ENCODE measurements around the gene SSBP3.

Gene SSBP3

GRCh38 chr1:54266908-54267307 lies 139.3 kb downstream of the SSBP3 start:
- DNase-seq (ENCODE audit: low spot score), result no peak

- DNase-seq (ENCODE audit: low spot score), result no peak
These were observed 140.0 kb downstream of the SSBP3 start for GRCh38 chr1:54266195-54266594.

DNA sequence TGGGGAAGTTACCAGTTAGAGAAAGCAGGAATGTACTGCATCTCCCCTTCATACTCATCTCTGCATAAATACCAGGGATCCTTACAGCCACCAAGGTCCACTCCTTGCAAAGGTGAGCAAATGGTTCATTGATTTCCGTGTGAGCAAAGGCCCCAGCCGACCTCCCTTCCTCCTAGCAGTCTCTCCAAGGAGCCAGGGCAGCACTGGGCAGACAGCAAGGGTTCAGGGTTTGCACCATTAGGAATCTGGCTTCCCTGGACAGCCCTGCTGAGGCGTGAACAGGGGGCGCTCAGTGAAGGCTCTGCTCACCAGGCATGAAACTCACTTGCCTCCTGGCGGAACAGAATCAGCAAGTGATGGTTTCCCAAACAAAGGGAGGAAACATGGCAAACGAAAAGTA lies 140.5 kb downstream of the SSBP3 start:
- no peak for DNase-seq (ENCODE audit: low spot score)

- no peak for DNase-seq (ENCODE audit: low spot score)
These were observed 141.1 kb downstream of the SSBP3 start for GRCh38 chr1:54265126-54265525.

DNA sequence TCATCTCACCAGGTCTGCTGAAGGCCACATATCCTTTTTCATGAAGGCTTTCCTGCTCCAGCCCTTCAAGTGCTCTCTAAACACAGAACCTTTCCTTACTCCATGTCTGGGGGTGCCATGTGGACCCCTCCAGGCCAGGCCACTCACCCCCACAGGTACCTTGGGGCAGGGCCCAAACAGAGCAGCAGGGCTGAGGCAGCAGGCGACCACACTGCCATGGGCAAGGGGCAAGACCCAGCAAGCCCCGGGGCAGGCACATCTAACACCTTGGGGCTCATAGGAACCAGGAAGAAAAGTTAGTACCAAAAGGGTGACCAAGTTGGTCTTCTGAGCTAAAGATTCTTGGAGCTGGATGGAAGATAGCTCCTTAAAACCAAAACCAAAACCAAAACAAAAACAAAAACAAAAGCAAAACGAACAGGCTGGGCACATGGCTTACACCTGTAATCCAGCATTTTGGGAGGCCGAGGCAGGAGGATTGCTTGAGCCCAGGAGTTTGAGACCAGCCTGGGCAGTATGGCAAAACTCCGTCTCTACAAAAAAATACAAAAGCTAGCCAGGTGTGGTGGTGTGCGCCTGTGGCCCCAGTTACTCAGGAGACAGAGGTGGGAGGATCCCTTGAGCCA lies 142.5 kb downstream of the SSBP3 start:
- no peak for DNase-seq (ENCODE audit: low spot score)

DNA sequence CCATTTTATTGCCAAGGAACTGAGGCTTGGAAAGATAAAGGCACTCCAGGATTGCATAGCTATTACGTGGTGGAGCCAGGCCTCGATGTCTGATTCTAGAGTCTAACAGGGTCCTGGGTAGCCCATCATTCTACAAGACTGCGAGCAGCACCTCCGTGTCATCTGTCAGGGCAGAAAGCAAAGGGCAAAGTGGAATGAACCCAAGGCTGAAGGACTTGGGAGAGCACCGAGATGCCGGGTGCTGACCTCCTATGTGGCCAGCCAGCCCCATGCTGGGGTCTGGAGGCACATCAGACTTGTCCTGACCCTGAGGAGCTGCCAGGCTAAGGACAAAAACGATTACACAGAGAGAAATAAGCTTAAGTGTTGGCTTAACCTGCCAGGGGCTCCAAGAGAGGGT lies 143.9 kb downstream of the SSBP3 start:
- DNase-seq (ENCODE audit: low spot score), result no peak

GRCh38 chr1:54260810-54261209 lies 145.4 kb downstream of the SSBP3 start:
- DNase-seq (ENCODE audit: low spot score), result no peak

DNA sequence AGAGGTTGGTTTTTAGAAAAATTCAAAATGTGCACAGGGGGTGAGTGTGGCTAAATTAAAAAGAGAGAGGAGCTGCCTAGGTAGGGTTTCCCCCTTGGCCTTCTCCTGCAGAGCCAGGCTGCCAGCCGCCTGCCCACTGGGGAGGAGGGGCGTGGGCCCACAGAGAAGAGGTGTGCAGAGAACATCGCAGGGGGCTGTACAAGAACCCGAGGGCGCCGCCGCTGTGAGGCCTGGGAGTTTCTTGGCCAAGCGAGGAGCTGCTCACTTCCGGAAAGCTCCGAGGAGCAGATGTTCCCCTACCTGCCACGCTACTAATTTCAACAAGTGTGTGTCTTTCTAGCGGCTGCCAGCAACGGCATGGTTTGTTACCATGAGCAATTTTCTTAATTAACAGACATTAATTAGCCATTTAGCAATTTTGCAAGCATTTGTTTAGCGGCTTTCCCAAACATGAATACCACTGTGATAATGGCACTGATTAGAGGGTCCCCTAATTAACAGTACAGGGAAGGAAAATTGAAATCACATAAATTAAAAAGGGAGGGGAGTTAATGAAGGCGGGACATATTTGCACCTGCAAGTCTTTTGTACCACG lies 146.6 kb downstream of the SSBP3 start:
- no peak for DNase-seq (ENCODE audit: low spot score)

- no peak for DNase-seq (ENCODE audit: low spot score)
These were observed 148.3 kb downstream of the SSBP3 start for GRCh38 chr1:54257876-54258275.

DNA sequence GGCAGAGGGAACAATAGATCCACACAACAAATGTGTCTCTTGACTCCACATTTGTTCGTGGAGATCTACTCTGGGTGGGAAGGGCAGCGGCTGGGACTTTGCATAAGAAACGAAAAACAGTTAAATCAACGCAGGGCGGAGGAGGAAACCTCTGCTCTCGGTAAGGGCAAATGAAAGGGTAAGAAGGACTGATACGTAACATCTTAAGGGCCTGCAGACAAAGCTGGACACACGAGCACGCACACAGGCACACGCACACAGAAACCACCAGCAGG lies 148.9 kb downstream of the SSBP3 start:
- no peak for DNase-seq (ENCODE audit: low spot score)

DNA sequence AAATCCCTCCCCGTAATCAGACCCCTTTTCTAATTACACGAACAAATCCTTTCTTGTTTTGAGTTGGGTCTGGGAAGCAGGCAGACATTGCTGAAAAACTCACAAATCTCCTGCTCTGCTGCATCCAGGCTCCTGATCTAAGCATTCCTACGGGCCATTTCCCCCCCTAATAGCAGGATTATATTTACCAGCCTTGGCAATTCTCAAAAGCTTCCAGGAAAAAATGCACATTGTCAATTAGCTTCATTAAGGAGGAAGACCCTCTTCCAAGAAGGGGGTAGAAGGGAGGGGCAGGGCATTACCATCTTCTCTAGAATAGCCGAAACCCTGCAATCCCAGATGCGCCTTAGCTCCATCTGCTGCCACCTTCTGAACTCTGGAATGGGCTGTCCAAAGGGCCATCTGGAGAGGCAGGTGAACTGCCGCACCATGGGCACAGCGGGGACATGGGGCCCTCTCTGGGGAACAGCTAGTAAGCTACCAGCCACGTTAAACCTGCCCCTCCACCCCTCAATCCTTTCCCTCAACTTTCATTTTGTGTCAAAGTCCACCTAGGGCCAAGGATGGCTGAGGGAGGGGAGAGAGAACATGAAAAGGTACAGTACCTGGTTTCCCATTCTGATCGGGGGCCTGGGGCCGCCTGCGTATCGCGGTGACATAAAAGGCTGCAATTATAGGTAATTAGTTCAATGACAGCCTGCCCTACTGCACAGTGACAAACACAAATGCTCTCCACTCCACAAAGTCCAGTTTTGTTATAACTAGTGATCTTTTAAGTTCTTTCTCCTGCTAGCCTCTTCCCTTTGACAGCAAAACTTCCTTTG lies 149.5 kb downstream of the SSBP3 start:
- no peak for DNase-seq (ENCODE audit: low spot score)

- no peak for DNase-seq (ENCODE audit: low spot score)
These were observed 151.0 kb downstream of the SSBP3 start for GRCh38 chr1:54255026-54255702.

DNA sequence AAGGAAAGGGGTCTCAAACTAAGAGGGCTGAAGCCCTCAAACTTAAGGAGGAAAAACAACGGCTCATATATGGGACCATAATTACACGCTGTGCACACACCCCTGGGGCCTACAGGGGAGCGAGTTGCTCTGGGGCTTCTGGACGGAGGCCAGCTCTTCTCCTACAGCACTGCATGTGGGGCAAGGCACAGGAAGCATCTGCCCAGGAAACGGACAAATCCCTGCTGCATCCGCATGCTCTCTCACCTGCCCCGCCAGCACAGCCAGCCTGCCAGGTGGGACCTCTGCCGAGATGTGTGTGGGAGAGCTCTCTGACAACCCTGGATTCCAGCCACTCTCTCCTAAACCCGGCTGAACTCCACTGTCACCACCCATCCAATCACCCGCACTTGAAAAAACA lies 152.1 kb downstream of the SSBP3 start:
- peak; percentile 68 for DNase-seq (ENCODE audit: low spot score)

DNA sequence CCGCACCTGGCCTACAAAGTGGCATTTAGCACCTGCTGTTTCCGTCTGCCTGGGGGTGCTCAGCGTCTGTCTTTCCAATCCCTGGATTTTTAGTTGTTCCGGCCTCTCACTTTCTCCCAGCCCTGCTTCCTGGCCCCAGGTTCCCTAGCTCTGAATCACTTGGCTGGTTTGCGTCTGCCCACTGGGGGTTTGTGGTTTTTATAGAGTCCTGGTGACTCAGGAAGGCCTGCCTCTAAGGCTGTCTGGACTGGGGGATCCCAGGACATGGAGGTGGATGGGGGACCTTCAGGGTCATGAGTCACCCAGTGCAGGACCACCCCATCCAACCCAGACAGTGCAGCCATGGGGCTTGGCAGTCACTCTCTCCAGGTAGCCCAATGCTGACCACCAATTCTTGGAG lies 152.7 kb downstream of the SSBP3 start:
- peak; percentile 85 for DNase-seq (ENCODE audit: low spot score)

- no peak for DNase-seq (ENCODE audit: low spot score)
These were observed 153.7 kb downstream of the SSBP3 start for GRCh38 chr1:54252371-54252936.

DNA sequence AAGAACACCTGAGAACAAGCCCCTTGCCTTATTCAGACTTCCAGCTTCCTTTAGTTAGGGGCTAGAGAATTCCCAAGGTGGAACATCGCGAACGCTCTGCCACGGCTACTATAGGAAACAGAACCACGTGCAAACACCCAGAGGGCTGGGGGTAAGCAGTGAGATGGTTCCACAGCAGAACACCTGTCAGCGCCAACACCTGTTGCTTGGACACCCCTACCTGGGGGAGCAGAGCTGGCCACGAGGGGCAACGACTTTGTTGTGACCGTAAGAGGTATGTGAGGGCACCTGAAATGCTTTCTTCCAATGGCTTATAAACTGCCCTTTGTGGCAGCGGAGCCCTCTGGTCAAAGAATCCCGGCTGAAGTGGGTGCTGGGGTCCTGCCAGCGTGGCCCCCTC lies 155.5 kb downstream of the SSBP3 start:
- DNase-seq (ENCODE audit: low spot score), result no peak

DNA sequence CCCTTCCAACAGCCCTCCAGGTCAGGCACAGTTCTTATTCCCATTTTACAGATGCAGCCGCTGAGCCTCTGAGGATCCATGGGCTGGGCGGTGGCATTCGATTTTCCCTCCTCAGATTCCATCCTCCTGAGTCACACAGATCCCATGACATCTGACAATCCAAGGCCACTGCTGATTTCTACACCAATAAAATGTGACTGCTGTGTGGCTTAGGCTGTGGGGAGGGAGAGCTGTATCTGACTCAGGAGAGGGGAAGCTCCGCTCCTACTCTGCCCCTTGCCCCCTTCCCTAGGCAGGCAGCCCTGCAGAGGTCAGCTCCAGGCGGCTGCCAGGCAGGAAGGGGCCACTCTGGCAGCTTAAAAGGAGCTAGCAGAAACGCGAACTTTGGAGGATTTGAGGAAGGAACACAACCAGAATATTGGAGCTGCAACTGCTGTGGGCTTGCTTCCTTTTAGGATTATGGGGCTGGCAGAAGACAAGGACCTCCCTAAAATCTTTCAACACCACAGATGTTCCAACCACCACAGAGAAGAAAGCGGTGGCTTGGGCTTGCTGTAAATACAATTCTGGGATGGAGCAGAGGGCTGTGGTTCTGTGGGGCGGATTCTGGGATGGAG lies 156.3 kb downstream of the SSBP3 start:
- peak; percentile 83 for DNase-seq (ENCODE audit: low spot score)

DNA sequence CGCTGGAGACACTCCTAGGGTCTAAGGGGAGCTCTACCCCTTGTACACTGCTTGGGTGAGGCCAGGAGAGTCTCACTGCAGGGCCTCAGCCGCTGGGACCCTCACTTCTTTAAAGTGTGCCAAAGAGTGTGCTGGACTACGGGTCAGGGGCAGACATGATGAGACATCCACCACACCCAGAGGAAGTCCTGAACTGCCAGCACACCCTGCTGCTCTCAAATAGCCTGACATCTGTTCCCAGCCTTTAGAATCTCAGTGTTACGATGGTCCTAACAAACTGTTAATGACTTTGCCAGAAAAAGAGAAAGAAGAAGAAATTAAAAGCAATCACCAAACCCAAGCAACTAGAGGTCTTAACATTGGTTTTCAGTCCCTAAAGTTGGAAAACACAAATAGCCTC lies 157.2 kb downstream of the SSBP3 start:
- no peak for DNase-seq (ENCODE audit: low spot score)

- no peak for DNase-seq (ENCODE audit: low spot score)
These were observed 158.2 kb downstream of the SSBP3 start for GRCh38 chr1:54247863-54248515.

DNA sequence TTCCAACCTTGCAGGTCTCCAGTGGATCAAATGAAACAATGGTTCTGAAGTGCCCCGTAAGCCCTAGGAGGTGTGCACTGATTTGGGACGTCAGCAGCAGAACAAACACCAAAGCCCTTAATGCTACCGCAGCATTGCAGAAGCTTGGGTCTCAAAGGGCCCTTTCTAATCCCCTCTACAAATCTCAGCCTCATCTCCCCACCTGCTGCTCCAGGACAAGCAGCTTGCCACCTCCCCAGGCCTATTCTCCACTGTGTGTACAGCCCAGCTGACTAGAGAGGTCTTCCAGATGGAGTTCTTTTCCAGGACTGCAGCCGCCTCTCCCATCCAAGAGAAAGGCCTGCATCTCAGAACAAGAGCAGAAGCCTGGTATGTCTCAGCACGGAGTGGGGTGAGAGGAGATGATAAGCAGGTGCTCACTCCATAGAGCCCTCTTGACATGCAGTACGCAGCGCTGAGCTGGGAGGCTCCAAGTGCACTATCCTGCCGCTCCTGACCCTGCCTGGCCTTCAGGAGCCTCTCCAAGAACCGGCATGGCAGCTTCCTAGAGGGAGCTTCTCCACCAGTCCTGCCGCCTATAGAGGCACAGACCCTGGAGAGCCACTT lies 160.0 kb downstream of the SSBP3 start:
- no peak for DNase-seq (ENCODE audit: low spot score)

- no peak for DNase-seq (ENCODE audit: low spot score)
These were observed 160.7 kb downstream of the SSBP3 start for GRCh38 chr1:54245501-54245900.

Data from SW480 (cell line).